ENCODE measurements around the gene NT5C1A. TPM values are rescaled to one million over a fixed set of nuclear protein-coding genes. Genes with fewer than 3 reads are reported as not detected.

NT5C1A gene
- total RNA-seq, 2 donors from 2014 or later = 0.91 TPM; not detected in 1

DNA sequence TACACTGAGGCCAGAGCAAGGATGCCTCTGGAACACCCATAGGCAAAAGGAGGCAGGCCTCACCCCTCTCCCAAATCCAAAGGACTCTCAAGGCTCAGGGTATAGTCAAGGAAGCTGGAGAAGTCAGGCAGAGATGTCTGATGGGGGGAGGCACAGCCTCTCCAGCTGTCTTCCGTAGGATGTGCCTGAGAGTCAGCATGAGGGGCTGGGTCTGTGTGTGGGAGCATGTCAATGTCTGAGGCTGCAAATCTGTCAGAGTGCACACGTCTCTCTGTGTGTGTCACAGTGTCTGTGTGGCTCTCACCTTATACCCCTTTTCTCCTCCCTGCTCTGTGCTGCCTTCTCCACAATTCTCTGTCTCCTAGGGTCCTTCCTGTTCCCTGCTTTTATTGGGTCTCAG is 15.3 kb upstream of the NT5C1A start:
- Histone ChIP-seq H3K9me3 (no peaks in the 10 kb centered on the region), H3K4me1 (replicated peaks) (no peaks in the 10 kb centered on the region), H3K4me3 (no peak overlapping the region), H3K36me3 (no peaks in the 10 kb centered on the region), H3K27me3 (replicated peaks; ENCODE audit: insufficient read depth) (peaks cover 2% of the 10 kb centered on the region), H3K27ac (no peak overlapping the region)
- WGBS = 67% methylated on average over 2 of the region's 2 CpGs
- TF ChIP-seq, protein P1, sequence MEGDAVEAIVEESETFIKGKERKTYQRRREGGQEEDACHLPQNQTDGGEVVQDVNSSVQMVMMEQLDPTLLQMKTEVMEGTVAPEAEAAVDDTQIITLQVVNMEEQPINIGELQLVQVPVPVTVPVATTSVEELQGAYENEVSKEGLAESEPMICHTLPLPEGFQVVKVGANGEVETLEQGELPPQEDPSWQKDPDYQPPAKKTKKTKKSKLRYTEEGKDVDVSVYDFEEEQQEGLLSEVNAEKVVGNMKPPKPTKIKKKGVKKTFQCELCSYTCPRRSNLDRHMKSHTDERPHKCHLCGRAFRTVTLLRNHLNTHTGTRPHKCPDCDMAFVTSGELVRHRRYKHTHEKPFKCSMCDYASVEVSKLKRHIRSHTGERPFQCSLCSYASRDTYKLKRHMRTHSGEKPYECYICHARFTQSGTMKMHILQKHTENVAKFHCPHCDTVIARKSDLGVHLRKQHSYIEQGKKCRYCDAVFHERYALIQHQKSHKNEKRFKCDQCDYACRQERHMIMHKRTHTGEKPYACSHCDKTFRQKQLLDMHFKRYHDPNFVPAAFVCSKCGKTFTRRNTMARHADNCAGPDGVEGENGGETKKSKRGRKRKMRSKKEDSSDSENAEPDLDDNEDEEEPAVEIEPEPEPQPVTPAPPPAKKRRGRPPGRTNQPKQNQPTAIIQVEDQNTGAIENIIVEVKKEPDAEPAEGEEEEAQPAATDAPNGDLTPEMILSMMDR (IDR thresholded peaks at IDR 0.05) = no peak
- TF ChIP-seq POLR2A (IDR thresholded peaks at IDR 0.05) (no peak), POLR2AphosphoS5 (IDR thresholded peaks at IDR 0.05) (no peak)
- intact Hi-C loops (cut with DNase I) = no loop called here
- no peak for DNase-seq (ENCODE audit: low spot score)

DNA sequence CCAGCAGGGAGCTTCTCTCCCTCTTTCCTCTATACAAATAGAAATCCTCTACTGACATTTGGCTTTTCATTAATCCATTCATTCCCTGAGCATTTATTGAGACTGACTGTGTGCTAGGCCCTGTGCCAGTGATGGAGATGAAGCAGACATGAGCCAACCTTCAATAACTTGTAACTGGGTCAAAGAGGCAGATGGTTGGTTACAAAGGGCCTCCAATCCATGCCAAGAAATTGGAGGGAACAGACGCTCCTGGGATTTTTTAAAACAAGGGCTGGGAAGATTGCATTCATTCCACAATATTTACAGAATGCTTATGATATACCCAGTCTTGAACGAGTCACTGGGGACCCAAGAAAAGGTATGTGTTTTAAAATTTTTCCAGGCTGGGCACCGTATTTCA is 13.2 kb upstream of the NT5C1A start:
- H3K27me3 ChIP-seq (replicated peaks; ENCODE audit: insufficient read depth) = peaks cover 3% of the 10 kb centered on the region
- H3K27ac ChIP-seq = no peak overlapping the region
- no peak overlapping the region for H3K4me3 ChIP-seq
- H3K36me3 ChIP-seq = no peaks in the 10 kb centered on the region
- intact Hi-C loops (cut with DNase I) = no loop called here
- no peak for DNase-seq (ENCODE audit: low spot score)
- no peaks in the 10 kb centered on the region for H3K9me3 ChIP-seq
- WGBS = 78% methylated on average over 3 of the region's 3 CpGs
- no peaks in the 10 kb centered on the region for H3K4me1 ChIP-seq (replicated peaks)
- TF ChIP-seq POLR2AphosphoS5 (IDR thresholded peaks at IDR 0.05) = no peak
- TF ChIP-seq, protein P1 (IDR thresholded peaks at IDR 0.05) = no peak
- TF ChIP-seq POLR2A (IDR thresholded peaks at IDR 0.05) = no peak

DNA sequence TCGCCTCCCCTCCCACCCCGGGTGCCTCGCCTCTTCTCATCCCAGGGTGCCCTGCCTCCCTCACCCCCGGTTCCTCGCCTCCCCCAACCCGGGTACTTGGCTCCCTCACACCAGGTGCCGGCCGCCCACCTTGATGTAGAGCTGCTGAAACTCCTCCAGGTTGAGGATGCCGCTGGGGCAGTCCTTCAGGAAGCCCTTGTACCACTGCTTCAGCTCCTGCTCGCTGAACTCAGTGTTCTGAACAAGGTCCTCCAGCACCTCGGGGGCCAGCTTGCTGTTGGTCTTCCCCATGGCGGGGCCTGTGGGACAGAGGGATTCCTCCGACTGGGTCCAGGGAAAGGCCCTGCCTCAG is 12.4 kb upstream of the NT5C1A start:
- DNase-seq (ENCODE audit: low spot score) = no peak
- intact Hi-C loops (cut with DNase I) = no loop called here
- Histone ChIP-seq H3K27ac (no peak overlapping the region), H3K27me3 (replicated peaks; ENCODE audit: insufficient read depth) (peaks cover 3% of the 10 kb centered on the region), H3K4me1 (replicated peaks) (no peaks in the 10 kb centered on the region), H3K4me3 (no peak overlapping the region), H3K9me3 (no peaks in the 10 kb centered on the region), H3K36me3 (no peaks in the 10 kb centered on the region)
- TF ChIP-seq POLR2A (IDR thresholded peaks at IDR 0.05) (no peak), POLR2AphosphoS5 (IDR thresholded peaks at IDR 0.05) (no peak)
- TF ChIP-seq, protein P1 (IDR thresholded peaks at IDR 0.05) = no peak
- WGBS = 70% methylated on average over 10 of the region's 13 CpGs

DNA sequence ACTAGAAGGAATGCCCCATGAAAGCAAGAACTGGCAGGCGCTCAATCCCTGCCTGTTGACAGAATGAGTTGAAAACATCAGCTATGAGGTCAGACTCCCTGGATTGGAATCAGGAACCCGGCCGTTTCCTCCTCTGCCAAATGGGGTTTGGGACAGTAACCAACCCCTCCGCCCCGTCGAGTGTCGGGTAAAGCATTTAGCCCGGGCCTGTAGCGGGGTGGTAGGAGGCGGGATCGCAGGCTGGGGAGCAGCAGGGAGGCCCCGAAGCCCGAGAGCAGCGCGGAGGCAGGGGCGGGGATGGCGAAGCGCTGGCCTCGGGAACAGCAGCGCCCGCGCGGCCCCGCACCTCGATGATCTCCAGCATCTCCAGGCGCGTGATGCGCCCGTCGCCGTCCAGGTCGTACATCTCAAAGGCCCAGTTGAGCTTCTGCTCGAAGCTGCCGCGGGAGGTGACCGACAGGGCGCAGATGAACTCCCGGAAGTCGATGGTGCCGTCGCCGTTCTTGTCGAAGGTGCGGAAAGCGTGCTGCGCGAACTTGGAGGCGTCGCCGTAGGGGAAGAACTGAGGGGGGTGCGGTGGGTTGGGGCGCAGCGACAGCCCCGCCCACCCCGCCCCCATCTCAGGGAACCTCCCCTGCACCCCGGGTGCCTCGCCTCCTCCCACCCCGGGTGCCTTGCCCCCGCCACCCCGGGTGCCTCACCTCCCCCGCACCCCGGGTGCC is 11.8 kb upstream of the NT5C1A start:
- no peak overlapping the region for H3K27ac ChIP-seq
- no peak for TF ChIP-seq POLR2AphosphoS5 (IDR thresholded peaks at IDR 0.05)
- TF ChIP-seq, protein P1 (IDR thresholded peaks at IDR 0.05) = no peak
- no peak for TF ChIP-seq POLR2A (IDR thresholded peaks at IDR 0.05)
- H3K4me1 ChIP-seq (replicated peaks) = no peaks in the 10 kb centered on the region
- no peaks in the 10 kb centered on the region for H3K36me3 ChIP-seq
- intact Hi-C loops (cut with DNase I) = no loop called here
- no peaks in the 10 kb centered on the region for H3K9me3 ChIP-seq
- peaks cover 3% of the 10 kb centered on the region for H3K27me3 ChIP-seq (replicated peaks; ENCODE audit: insufficient read depth)
- H3K4me3 ChIP-seq = no peak overlapping the region
- no peak for DNase-seq (ENCODE audit: low spot score)
- 22% methylated on average over 19 of the region's 62 CpGs for WGBS

DNA sequence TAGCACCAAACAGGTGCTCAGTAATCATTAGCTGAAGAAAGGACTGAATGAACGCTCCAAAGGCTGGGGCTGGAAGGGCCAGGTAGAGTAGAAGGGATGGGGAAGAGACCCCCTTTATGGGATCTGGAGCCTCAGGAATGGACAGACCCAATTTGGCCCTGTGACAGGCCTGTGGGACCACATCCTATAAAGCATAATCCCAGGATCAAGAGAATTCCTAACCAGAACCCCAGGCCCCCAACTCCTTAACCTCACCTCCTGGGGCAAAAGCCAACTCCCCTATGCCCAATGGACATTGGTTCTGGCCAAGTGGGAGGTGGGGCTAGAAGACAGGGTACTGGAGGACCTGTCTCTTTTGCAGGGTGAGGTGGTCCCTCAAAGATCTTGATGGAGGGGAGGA is 10.1 kb upstream of the NT5C1A start:
- intact Hi-C loops (cut with DNase I) = no loop called here
- no peaks in the 10 kb centered on the region for H3K36me3 ChIP-seq
- TF ChIP-seq POLR2A (IDR thresholded peaks at IDR 0.05) = no peak
- TF ChIP-seq POLR2AphosphoS5 (IDR thresholded peaks at IDR 0.05) = no peak
- TF ChIP-seq, protein P1 (IDR thresholded peaks at IDR 0.05) = no peak
- peaks cover 3% of the 10 kb centered on the region for H3K27me3 ChIP-seq (replicated peaks; ENCODE audit: insufficient read depth)
- WGBS = 95% methylated on average over 1 of the region's 1 CpG
- no peaks in the 10 kb centered on the region for H3K4me1 ChIP-seq (replicated peaks)
- H3K9me3 ChIP-seq = no peaks in the 10 kb centered on the region
- no peak overlapping the region for H3K4me3 ChIP-seq
- DNase-seq (ENCODE audit: low spot score) = no peak
- no peak overlapping the region for H3K27ac ChIP-seq
